Activated CD4-positive, alpha-beta T cell treated with anti-CD3 and anti-CD28 coated beads, Interleukin-2, amount 50 U/mL, for 24 hours (primary cell): Measurements from ENCODE around the gene DSTN.

Source experiments
- DNase-seq, 2 donors: peaks; one replicate each; pipeline ENCODE4 v3.0.0-alpha.2; 2020; ENCODE audit warnings: low read depth in 1 of 2, low spot score in 1 of 2

The DSTN gene

GRCh38 chr20:17636523-17637412 is 66.9 kb downstream of the DSTN start:
- DNase-seq, result no peak

- DNase-seq, result no peak
These were observed 67.5 kb downstream of the DSTN start for GRCh38 chr20:17637413-17637780.

- no peak for DNase-seq
These were observed 68.2 kb downstream of the DSTN start for GRCh38 chr20:17637985-17638640.

- DNase-seq, result no peak
These were observed 69.0 kb downstream of the DSTN start for GRCh38 chr20:17638835-17639407.

GRCh38 chr20:17640146-17640874 is 70.4 kb downstream of the DSTN start:
- DNase-seq, result no peak

GRCh38 chr20:17640875-17641378 is 71.1 kb downstream of the DSTN start:
- no peak for DNase-seq

GRCh38 chr20:17641520-17641964 is 71.7 kb downstream of the DSTN start:
- DNase-seq, result no peak

GRCh38 chr20:17641993-17642392 is 72.1 kb downstream of the DSTN start:
- DNase-seq, result no peak

- DNase-seq, result no peak
These were observed 72.8 kb downstream of the DSTN start for GRCh38 chr20:17642404-17643269.

- no peak for DNase-seq
These were observed 73.8 kb downstream of the DSTN start for GRCh38 chr20:17643531-17644188.

GRCh38 chr20:17644451-17644850 is 74.6 kb downstream of the DSTN start:
- no peak for DNase-seq

- DNase-seq, result no peak
These were observed 75.1 kb downstream of the DSTN start for GRCh38 chr20:17645010-17645409.

GRCh38 chr20:17645546-17646208 is 75.8 kb downstream of the DSTN start:
- no peak for DNase-seq

GRCh38 chr20:17646209-17646960 is 76.5 kb downstream of the DSTN start:
- no peak for DNase-seq

GRCh38 chr20:17646961-17647301 is 77.1 kb downstream of the DSTN start:
- DNase-seq, result no peak

GRCh38 chr20:17647391-17648314 is 77.8 kb downstream of the DSTN start:
- no peak for DNase-seq

- DNase-seq, result no peak
These were observed 78.4 kb downstream of the DSTN start for GRCh38 chr20:17648315-17648646.
